Measurements from ENCODE around the gene PELI1.
"Not testable (repeated sequence)": the region's sequence is repeated elsewhere in the genome, so short reads cannot be mapped to it uniquely, and the experiment has no call there.

PELI1 gene

DNA sequence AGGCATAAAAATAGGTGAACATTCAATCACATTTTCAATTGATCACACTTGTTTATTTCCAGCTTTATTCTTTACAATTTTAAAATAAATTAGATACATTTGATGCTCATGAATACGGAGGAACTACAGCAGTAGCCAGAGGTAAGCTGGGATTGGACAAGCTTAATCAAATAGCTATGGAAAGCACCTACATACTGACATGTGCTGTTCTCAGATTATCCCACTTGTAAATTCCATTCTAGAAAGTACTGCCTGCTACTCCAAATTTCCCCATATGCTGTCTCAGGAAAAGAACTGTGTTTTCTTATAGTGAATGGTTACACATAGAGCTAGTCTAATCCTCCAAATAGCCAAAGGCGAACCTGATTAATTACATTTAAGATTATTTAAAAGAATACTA, 24.2 kb downstream of the PELI1 start:
- DNase-seq, result no peak

DNA sequence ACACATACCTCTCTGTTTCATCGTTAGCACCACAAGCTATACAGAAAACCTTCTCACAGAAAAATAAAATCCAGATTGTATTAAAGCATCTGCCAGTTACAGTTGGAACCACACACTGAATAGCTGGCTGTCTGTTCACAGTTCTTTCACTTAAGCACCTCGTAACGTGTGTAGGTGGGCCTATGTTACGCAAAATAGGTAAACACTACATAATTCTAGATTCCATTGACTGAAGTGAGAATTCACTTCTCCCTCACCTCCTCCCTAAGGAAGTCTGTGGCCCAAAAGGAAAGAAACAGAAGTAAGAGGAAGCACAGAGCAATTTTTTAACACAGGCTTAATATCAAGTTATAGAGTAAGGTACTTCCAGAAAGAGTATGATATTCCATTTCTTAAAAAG, 24.9 kb downstream of the PELI1 start:
- no peak for DNase-seq

DNA sequence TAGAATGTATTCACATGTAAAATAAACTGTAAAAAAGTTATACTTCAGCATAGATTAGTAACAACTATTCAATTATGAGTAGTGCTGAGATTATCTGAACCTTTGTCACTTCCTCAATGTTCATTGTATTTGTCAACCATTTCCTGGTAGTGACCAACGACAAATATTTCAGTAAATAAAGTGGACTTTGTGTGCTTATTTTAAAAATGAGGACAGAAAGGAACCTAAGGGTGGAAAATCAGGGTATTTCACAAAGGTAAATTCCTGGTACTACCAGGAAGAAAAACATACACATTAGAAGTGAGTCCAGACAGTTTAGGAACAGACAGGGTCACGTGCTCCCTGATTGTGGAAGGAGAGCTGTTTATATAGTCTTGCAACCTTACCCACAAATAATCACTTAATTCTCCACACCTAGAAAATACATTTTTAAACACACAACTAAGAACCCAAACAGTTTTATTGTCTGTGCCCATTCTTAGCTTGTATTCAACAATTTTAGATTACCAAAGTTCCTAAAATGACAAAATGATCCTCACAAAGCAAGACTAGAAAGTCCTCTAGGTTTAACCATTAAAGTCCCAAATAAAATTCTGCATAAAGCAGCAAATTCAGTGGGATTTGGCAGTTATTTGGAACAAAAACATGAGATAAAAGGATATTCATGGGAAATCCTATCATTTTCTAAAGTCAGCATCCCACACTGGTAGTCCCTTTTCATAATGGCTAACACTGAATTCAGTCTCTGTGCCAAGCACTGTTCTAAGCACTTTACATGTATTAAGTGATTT, 28.2 kb downstream of the PELI1 start:
- DNase-seq, result no peak

DNA sequence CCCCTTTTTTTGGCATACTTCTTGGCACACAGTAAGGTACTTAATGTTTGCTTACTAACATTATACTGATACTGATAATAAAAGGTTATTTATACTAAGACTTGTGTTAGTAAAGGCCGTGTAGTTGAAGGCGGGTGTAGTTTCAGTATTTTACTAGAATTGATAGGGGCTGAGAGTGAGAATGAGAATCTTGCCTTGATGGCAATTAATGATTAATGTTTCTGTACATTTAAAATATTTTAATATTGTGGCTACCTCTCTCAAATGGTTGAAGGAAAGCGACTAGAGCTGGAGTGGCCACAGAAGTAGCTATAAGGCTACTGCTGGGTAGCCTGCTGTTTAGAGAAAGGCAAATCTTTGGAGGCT, 29.3 kb downstream of the PELI1 start:
- no peak for DNase-seq

DNA sequence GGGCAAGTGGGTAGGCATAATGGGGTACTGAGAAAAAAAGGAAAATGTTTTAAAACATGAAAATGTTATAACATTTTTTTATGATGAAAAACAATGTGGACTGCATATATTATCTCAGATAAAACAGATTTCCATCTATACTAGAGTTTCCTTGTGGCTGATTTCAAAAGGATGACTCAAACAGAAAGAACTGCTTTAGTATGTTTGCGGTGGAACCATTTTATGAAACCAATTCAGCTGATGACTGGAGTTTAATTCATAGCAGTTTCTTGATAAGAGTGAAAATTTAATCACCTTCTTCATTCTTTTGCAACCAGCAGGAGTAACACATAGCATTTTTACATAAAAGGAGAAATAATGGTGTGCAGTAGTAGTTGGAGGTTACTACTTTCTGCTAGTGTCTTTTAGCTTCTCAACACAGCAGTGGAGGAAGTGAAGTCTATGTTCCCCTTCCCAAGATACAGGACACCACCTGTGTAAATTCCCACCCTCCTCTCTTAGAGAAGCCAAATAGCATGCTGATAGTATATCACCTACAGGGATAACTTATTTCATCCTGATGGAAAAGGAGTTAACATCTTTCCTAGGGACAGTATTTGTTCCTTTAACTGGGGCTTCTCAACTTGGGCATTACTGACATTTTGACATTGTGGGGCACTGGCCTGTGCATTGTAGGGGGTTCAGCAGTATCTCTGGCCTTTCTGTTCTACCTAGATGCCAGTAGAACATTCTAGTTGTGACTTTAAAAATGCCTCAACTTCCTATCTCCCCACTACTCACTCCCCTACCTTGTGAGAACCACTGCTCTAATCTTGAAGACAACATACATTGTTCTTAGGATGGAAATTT, 29.9 kb downstream of the PELI1 start:
- DNase-seq, result no peak

DNA sequence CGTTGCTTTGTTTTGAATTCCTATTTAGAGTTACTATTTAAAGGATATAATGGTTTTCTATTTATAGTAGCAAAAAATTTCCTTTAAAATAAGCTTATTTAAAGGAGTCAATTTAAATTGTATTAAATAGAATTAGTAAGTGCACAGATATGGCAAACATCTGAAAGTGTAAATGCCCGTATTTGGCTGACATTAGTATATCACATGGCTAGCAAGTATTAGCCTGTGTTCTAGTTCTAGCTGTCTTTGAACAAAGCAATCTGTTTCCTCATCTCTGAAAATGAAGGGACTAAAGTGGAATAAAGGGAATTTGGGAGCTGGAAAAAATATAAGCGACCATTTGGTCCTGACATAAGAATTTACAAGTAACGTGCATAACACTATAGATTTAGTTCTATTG, 32.2 kb downstream of the PELI1 start:
- no peak for DNase-seq

DNA sequence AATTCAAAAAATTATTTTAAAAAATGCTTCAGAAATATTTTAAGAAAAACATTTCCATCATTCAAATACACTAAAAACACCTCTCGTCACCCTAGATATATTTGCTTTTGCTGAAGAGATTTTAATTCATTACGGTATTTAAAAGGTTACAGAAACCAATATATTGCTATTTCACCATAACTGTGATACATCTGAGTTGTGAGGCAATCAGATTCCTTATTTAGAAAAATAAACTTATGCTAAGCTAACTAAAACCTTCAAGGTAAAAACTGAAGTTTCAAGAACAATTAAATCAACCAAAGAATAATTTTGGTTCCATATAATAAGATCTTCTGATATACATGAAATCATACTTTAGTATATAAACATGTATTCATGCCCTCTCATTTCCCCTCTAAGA, 32.8 kb downstream of the PELI1 start:
- DNase-seq, result no peak

DNA sequence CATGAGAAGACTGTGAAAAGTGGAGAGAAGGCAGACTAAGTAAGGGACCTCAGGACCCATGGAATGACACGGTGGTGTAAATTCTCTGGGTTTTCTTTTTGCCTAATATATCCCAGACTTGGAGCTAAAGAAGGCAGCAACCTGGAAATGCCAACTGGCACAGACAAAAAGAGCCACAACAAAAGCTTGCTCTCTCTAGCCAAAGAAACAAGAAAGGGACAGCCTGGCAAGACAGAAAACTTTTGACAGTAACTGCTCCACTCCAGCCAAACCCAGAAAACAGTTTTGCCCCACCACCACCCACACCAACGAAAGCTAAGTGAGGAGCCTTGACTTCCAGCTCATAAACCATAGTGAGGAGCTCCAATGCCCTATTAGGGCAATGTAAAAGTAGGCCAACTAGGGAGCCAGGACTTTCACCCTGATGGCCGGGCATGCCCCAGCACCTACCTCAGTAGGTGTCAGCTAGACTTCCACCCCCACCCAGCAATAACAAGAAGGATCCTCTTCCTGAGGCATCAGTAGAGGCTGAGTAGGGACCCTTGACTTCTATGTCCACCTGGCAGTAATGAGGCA, 35.5 kb downstream of the PELI1 start:
- no peak for DNase-seq

DNA sequence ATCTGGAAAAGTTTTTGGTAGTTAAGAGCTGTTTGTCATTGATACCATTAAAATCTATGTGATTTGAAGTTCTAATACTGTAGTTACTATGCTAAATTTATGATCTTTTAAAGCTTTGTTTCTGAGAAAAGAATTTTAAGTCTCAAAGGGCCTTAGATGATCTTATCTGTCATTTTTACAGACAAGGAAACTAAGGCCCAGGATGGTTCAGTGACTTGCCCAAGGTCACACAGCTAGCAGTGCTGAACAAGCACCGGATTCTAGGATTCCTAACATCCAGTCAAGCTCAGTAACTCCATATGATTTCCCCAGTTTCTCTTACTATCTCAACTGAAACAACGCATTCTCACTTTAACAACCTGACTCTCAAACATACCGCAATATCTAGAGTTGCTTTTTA, 37.7 kb downstream of the PELI1 start:
- no peak for DNase-seq

DNA sequence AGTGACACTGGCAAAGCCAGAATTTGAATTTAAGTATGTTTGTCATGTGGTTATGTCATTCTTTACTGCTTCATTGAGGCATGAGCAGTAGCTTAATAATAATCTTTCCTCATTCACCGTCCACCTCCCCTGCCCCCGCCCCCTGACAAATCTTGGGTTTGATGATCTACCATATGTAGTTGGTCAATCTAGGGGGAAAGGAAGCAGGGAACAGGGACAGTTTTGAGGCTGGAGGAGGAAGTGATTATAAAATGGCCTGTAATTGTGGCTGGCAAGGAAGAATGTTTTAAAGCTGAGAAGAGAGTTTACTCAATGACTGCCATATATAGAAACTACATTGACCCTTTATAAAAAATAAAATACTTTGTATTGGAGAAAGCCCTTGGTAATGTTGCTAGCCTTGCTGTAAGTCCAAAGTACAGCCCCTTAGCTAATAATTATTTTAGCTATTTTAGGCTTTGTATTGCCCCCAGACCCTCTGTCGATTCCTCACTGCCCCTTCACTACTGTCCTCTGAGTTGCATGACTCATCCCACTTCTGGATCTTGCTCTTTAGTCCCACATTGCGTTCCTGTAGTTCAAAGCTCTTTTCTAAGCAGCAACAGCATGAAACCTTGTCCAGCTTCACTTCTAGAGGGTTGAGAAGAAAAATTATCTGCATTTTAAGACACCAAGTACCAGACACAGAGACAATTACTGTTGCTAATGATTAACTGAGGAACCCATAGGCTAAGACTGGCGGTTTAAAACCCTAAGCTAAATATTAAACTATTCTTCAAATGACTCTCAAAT, 38.4 kb downstream of the PELI1 start:
- no peak for DNase-seq

DNA sequence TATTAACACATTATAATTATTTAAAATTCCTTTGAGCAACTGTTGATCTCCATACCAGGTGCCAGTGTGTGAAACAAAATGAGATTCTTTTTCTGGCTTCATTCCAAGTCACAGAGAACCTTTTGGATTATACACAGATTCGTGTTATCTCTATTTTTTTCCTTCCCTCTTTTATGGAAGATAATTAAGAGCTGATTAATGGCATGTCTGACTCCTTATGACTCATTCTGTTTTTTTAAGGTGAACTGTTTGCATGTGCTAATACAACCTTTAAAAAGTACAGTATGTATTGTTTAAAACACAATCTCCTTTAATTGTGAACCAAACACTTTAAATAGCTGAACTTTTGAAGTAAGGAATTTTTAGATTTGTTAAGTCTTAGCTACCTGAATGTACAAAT, 39.3 kb downstream of the PELI1 start:
- no peak for DNase-seq

DNA sequence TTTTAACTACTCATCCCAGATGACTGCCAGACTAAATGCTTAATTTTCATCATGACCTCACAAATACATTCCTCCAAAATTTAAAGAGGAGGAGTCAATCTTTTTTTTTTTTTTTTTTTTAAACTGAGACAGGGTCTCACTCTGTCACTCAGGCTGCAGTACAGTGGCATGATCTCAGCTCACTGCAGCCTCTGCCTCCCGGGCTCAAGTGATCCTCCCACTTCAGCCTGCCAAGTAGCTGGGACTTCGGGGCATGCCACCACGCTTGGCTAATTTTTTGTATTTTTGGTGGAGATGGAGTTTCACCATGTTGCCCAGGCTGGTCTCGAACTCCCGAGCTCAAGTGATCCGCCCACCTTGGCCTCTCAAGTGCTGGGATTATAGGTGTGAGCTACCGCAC, 41.5 kb downstream of the PELI1 start:
- not testable (repeated sequence) for DNase-seq

DNA sequence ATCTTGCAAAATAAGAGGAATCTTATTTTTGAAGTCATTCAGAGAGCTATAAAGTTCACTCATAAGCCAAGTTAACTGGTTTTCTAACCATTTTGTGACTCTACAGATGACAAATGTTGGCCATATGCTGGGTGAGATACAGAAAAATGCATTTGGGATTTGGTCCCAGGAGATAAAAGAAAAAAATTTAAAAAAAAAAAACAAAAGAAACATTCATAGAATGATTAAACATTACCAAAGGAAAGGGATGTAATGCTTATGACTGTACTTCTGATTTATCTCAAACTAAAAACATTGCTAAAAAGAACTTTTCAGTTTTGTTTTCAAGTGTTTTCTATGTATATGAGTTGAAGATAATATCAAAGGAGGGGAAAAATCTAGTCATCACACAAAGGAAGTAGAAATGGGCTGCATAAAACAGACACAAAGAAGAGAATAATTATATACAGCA, 43.1 kb downstream of the PELI1 start:
- DNase-seq, result no peak

DNA sequence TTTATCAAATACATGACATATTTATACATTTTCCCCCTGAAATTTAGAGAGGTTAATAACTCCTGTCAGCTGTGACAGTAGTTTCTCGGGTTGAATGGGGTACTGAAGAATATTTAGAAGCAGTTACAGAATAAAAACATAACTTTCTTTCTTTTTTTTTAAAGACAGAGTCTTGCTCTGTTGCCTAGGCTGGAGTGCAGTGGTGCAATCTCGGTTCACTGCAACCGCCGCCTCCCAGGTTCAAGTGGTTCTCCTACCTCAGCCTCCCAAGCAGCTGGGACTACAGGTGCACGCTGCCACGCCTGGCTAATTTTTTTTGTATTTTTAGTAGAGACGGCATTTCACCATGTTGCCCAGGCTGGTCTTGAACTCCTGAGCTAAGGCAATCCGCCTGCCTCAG, 43.6 kb downstream of the PELI1 start:
- DNase-seq, result not testable (repeated sequence)

DNA sequence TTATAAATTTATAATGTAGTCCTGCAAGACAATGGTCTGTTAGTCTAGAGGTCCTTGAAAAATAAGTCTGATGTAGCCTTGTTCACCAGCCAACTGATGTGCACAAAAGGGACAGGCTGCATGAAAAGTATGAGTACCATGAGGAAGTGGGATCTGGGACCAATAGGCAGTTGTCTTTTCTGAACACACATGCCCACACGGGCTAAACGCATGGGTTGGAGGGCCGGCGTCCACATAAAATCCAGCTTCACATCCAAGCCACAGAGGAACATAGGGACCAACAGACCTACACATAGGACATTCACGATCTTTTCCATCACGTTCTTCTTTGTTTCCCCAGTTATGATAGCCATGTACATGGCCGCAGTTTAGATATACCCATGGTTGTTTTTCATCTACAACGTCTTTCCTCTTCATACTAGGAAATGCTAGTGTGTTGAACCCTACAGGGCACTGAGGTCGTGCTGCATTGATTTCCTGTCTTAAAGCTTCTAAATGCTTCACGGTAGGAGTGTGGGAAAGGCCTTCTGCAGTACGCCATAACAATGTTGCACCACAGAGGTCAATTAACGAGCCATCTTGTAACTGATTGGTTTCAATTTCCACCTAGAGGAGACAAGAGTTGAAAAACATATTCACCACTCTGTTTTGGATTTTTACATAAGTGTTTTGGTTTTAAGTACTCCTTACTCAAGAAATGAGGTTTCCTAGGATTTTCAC, 49.4 kb downstream of the PELI1 start:
- DNase-seq, result no peak

DNA sequence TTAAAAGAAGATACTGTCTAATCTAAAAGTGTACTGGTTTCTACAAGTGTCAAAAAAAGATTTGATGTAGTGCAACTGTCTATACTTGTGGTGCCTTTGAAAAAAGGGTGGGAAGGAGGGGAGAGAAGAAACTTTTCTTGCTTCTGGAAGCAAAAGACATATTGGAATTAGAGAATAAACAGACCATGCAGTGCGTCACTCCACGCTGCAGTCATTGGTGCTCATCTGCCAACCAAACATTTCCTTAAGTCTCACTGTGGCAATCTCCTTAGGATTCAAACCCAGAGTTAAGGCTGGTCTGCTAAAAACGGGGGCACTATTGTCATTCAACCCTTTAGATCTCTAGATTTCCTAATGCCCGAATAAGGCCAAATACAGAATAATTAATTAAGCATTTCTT, 50.9 kb downstream of the PELI1 start:
- no peak for DNase-seq

DNA sequence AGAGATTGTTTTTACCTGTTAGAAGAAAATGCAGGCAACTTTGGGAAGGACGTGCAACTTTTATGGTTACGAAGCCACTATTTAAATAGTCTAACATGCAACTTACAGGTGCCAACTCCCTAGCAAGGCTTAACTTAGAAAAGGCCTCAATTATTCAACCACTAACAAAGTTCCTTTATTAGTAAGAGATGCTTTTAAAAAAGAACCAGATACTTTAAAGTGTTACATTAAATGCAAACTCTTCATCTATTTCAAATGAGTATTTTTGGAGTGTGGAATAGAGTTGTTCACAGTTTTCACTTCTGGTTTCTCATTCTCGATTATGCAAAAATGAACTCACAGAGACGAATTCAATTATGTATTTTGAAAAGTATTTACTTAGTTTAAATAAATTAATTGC, 51.7 kb downstream of the PELI1 start:
- no peak for DNase-seq

DNA sequence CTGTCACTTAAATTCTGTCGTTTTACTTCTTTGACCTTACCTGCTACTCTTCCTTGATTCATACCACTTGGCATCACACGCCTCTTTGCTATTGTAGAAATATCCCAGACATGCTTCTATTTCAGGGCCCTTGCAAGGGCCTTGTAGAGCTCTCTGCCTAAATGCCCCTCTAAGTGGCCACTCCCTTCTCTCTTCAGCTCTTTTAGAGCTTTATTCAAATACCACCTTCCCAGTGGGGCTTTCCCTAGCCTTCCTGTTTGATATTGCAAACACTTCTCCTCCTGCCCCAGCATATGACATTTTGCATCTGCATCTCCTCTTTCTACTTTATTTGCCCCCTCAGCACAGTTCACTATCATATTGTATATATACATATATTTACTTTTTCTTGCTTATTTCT, 54.0 kb downstream of the PELI1 start:
- DNase-seq, result no peak

DNA sequence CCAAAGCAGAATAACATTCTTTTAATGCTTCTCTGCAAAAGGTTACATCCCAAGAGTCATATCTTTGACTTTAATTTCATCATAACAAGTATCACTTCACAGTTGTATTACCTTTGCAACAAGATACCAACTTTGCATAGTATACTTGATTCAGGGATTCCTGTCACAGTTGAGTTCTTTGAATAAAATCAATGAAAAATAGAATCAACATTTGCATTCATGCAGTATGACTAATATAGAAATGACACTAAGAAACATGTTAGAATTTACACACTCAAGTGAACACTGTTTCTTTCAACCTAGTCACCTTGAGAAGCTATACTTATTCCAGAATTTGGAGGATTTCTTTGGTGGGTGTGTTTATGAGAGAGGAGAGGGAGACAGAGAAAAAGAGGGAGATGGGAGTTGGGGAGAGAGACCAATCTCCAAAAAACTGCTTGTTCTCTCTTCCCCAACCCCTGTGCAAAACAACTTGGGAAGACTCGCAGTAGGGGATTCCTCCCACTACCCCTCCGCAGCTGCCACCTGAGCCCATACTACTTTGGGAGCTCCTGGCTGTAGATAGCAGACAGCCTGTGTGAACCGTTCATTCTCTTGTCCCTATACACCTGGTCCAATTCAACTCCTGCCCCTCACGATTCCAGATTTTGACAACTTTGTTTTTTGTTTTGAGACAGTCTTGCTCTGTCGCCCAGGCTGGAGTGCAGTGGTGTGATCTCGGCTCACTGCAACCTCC, 57.7 kb downstream of the PELI1 start:
- DNase-seq, result no peak

DNA sequence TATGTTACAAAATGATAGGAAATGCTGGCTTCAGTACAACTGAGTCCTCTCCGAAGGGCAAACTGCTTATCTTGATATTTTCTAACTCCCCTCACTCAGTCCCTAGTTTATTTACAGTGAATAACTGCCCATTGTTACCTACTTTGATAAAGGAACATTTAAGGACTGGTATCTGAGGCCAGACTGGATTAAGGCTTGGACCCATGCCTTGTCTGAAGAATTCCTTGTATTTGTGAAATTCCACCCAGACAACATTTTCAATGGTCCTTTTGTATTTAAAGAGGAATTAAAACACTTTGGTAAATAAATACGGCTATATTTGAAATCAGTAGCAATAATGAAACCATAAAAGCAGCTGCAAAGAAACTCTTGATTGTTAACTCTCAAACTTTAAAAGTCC, 58.3 kb downstream of the PELI1 start:
- DNase-seq, result no peak

DNA sequence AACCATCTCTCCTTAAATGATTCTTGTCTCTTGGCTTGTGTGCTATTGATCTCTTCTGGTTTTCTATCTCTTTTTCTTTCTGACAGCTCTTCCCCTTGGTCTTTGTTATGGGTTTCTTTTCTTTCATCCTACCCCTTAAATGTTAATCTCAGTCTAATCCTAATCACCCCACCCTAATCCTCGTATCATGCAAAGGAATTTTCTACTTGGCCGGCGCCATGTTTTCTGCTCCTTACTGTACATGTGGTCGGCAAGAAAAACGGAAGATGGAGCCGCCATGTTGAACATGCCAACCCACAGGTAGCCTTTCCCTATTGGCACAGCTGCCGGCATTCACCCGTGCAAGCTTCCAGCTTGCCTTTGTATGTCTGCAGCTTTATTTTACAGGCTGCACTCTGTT, 63.2 kb downstream of the PELI1 start:
- no peak for DNase-seq

DNA sequence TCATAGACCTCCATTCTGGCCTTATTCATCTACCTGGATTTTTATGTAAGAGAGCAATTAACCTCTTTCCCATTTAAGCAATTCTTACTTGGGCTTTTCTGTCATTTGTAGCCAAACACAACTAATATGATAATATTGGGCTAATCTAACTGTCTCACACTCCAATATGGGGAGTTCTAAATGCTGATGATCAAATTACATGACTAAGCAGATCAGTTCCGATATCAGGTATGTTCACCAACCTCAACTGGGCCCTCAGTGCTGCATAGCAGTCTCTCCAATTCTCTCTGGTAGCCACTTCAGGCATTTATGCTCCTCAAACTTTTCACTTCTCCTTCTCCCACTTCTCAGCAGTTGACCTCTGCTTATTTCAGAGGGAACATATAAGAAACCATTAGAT, 64.0 kb downstream of the PELI1 start:
- DNase-seq, result no peak

Data from KG1 (cell line).